A549 (cell line): Measurements from ENCODE around the gene CPPED1. TPM values are rescaled to one million over a fixed set of nuclear protein-coding genes. Genes with fewer than 3 reads are reported as not detected.

ENCODE experiments used
- ATAC-seq, 2 experiments: fragments of 200-7000 bp in 1 of 2; fragments of >200 bp in 1 of 2; cut with Nextera tagmentation in 1 of 2; cut with Tn5 transposase in 1 of 2; 3 replicates each; pipeline versions ENCODE4 v1.8.0 to v1.9.1; 2018 to 2020; ENCODE audit warnings: mild to moderate bottlenecking in 1 of 2, moderate library complexity in 1 of 2
- CTCF ChIA-PET: fragments of 300-600 bp; sonication (Branson Sonifier 250); formaldehyde crosslinking; extraction: SDS; loops from one replicate; lab custom pipeline; 2021; ENCODE audit warnings: antibody characterized with exemption, inconsistent platforms; lab: Yijun Ruan, JAX
- POLR2A ChIA-PET: fragments of 350-600 bp; formaldehyde crosslinking; extraction: SDS; loops from one replicate; lab custom pipeline; 2021; ENCODE audit warnings: antibody characterized with exemption, inconsistent platforms; lab: Yijun Ruan, JAX
- DNase-seq, 2 experiments: peaks; one replicate each; pipeline versions ENCODE4 v3.0.0 to v3.0.0-alpha.2; 2011 to 2016; ENCODE audit warnings: low read depth in 1 of 2, low spot score in 1 of 2
- FAIRE-seq: peaks from 2 replicates; lab custom pipeline; 2011; peaks lifted over from hg19 to GRCh38; lab: Jason Lieb, UNC
- H3K27ac ChIP-seq, 2 experiments: fragments of >200 bp; sonication (Bioruptor Twin); formaldehyde crosslinking; 3 replicates each; pipeline ENCODE4 v1.5.1; 2016 to 2017
- H3K4me1 ChIP-seq: fragments of >200 bp; sonication (Bioruptor Twin); formaldehyde crosslinking; 3 replicates; pipeline ENCODE4 v1.6.1; 2016
- H3K4me2 ChIP-seq: fragments of >200 bp; sonication (Bioruptor Twin); formaldehyde crosslinking; 3 replicates; pipeline ENCODE4 v1.6.1; 2016
- H3K4me3 ChIP-seq: fragments of >200 bp; sonication (Bioruptor Twin); formaldehyde crosslinking; 3 replicates; pipeline ENCODE4 v1.5.1; 2016
- H3K9me3 ChIP-seq: fragments of >200 bp; sonication (Bioruptor Twin); formaldehyde crosslinking; 3 replicates; pipeline ENCODE4 v1.6.1; 2016
- ATOH8 ChIP-seq: fragments of 250-450 bp; sonication (Bioruptor Pico); IDR thresholded peaks from 2 replicates; pipeline ENCODE4 v1.5.0; 2020; ENCODE audit warnings: low read depth, mild to moderate bottlenecking, moderate library complexity
- BCL3 ChIP-seq: fragments of >200 bp; sonication (Bioruptor Twin); formaldehyde crosslinking; IDR thresholded peaks from 3 replicates; pipeline ENCODE4 v1.6.1; 2016
- CBX8 ChIP-seq: fragments of 200-600 bp; sonication (generic); IDR thresholded peaks from 2 replicates; pipeline ENCODE4 v1.6.1; 2016
- EHMT2 ChIP-seq: fragments of 200-600 bp; sonication (generic); IDR thresholded peaks from 2 replicates; pipeline ENCODE4 v1.6.1; 2016; ENCODE audit warnings: antibody characterized with exemption, low read depth, mild to moderate bottlenecking, moderate library complexity
- EP300 ChIP-seq, 2 experiments: fragments of >200 bp; sonication (Bioruptor Twin); formaldehyde crosslinking; IDR thresholded peaks; 2 replicates in 1 of 2; 3 replicates in 1 of 2; pipeline ENCODE4 v1.6.1; 2016 to 2017
- ESRRA ChIP-seq: fragments of 150-350 bp; IDR thresholded peaks from 2 replicates; pipeline ENCODE4 v1.6.1; 2014; ENCODE audit warnings: mild to moderate bottlenecking, low read length, borderline replicate concordance
- FOXS1 ChIP-seq: fragments of 250-450 bp; sonication (Bioruptor Pico); IDR thresholded peaks from 2 replicates; pipeline ENCODE4 v1.5.0; 2020; ENCODE audit warnings: mild to moderate bottlenecking, moderate library complexity
- HMGXB4 ChIP-seq: fragments of 250-450 bp; sonication (Bioruptor Pico); IDR thresholded peaks from 2 replicates; pipeline ENCODE4 v1.5.0; 2021; ENCODE audit warnings: mild to moderate bottlenecking, moderate library complexity, borderline replicate concordance
- KDM1A ChIP-seq: fragments of 200-600 bp; sonication (generic); IDR thresholded peaks from 2 replicates; pipeline ENCODE4 v1.6.1; 2016; ENCODE audit warnings: low read depth, mild to moderate bottlenecking
- KDM5A ChIP-seq: fragments of 200-600 bp; sonication (generic); IDR thresholded peaks from 2 replicates; pipeline ENCODE4 v1.6.1; 2016; ENCODE audit warnings: antibody characterized with exemption, mild to moderate bottlenecking
- MAX ChIP-seq: IDR thresholded peaks from 2 replicates; pipeline ENCODE4 v1.6.1; 2012
- NPAS2 ChIP-seq: fragments of 250-450 bp; sonication (Bioruptor Pico); IDR thresholded peaks from 2 replicates; pipeline ENCODE4 v1.8.0; 2022; ENCODE audit warnings: mild to moderate bottlenecking, moderate library complexity, borderline replicate concordance
- PBX3 ChIP-seq: IDR thresholded peaks from 2 replicates; pipeline ENCODE4 v1.6.1; 2012
- POLR2A ChIP-seq: IDR thresholded peaks from 2 replicates; pipeline ENCODE4 v1.6.1; 2012; ENCODE audit warnings: mild to moderate bottlenecking, low read length
- POLR2AphosphoS2 ChIP-seq: conservative IDR thresholded peaks from 2 replicates; pipeline ENCODE4 v1.6.1; 2012; ENCODE audit warnings: low read length, improper control_type of control experiment, inconsistent platforms
- RAD21 ChIP-seq, 2 experiments: fragments of >200 bp in 1 of 2; sonication (Bioruptor Twin) in 1 of 2; formaldehyde crosslinking in 1 of 2; IDR thresholded peaks in 1 of 2; conservative IDR thresholded peaks in 1 of 2; 2 replicates in 1 of 2; 3 replicates in 1 of 2; pipeline ENCODE4 v1.6.1; 2012 to 2018; ENCODE audit warnings: inconsistent platforms in 1 of 2
- RFX5 ChIP-seq: fragments of 450-650 bp; IDR thresholded peaks from 2 replicates; pipeline ENCODE4 v1.7.1; 2014; ENCODE audit warnings: antibody characterized with exemption, mild to moderate bottlenecking, moderate library complexity
- SMC3 ChIP-seq: fragments of >200 bp; sonication (Bioruptor Twin); formaldehyde crosslinking; IDR thresholded peaks from 3 replicates; pipeline ENCODE4 v1.6.1; 2018; ENCODE audit warnings: inconsistent platforms
- WGBS: methylation state at CpG from one replicate; pipeline ENCODE4 v1.1.6; 2017; ENCODE audit errors: missing lambda C conversion rate; 5-methylcytosine and 5-hydroxymethylcytosine counted together
- polyA plus RNA-seq, 4 experiments: library from polyadenylated mRNA; depleted of rRNA in 3 of 4; stranded (reverse); fragments of >200 nt; fragmentation: RNase III in 1 of 4; extraction: RNeasy Plus Mini Kit Qiagen cat#74134 plus additional on column Dnase treatment in 1 of 4; gene quantifications; 2 replicates in 3 of 4; 3 replicates in 1 of 4; pipeline ENCODE4 v1.2.3, GENCODE V29; 2011 to 2017

Gene CPPED1
- polyA plus RNA-seq, 2 of the 4 experiments (the other 2 are of a cell fraction), result 16.1 to 30.5 TPM

- ChIA-PET CTCF (no interaction called here), POLR2A (no interaction called here)
- no peak for ATAC-seq
- Histone ChIP-seq H3K4me3 (no peak overlapping the region), H3K27ac (no peak overlapping the region), H3K9me3 (no peaks in the 10 kb centered on the region), H3K4me2 (no peak overlapping the region), H3K4me1 (peaks cover 6% of the 10 kb centered on the region; the same call in 1 of the 3 replicates)
- no peak for FAIRE-seq
- no peak for TF ChIP-seq FOXS1
- no peak for TF ChIP-seq SMC3
- no peak for TF ChIP-seq EHMT2
- no peak for TF ChIP-seq CBX8
- no peak for TF ChIP-seq EP300 (IDR thresholded peaks at IDR 0.05)
- TF ChIP-seq POLR2A, result no peak
- TF ChIP-seq RAD21 (conservative IDR thresholded peaks at IDR 0.05 in 1 of 2, IDR thresholded peaks at IDR 0.05 in 1 of 2), result no peak
- TF ChIP-seq BCL3, result no peak
- TF ChIP-seq KDM5A, result no peak
- WGBS, result 86% methylated on average over 11 of the region's 11 CpGs
- DNase-seq, result no peak
Measured at GRCh38 chr16:12682432-12683165, 121.1 kb downstream of the CPPED1 start.

- no peak for TF ChIP-seq KDM1A
- TF ChIP-seq ATOH8 (CRISPR knock-in tag), result no peak
- TF ChIP-seq PBX3, result no peak
- TF ChIP-seq NPAS2 (CRISPR knock-in tag), result no peak
- no peak for TF ChIP-seq MAX
- Histone ChIP-seq H3K4me3 (no peak overlapping the region), H3K27ac (no peak overlapping the region), H3K4me2 (no peak overlapping the region), H3K9me3 (no peaks in the 10 kb centered on the region), H3K4me1 (peaks cover 6% of the 10 kb centered on the region; the same call in 1 of the 3 replicates)
- no peak for FAIRE-seq
- no peak for ATAC-seq
- DNase-seq, result no peak
- WGBS, result 80% methylated on average over 7 of the region's 7 CpGs
- CTCF ChIA-PET, result no interaction called here
- POLR2A ChIA-PET, result no interaction called here
Measured at GRCh38 chr16:12681653-12682052, 122.0 kb downstream of the CPPED1 start.

- no peak overlapping the region for H3K27ac ChIP-seq
- ChIA-PET POLR2A (no interaction called here), CTCF (interaction anchor here (1.3 kb wide), 1 partner anchor 93 kb away, joined by 3 read pairs; no protein-coding TSS in a partner anchor)
- FAIRE-seq (no peak), DNase-seq (no peak), ATAC-seq (no peak)
- H3K4me3 ChIP-seq, result no peak overlapping the region
- peaks cover 14% of the 10 kb centered on the region; the same call in 2 of the 3 replicates for H3K4me1 ChIP-seq
- no peak overlapping the region for H3K4me2 ChIP-seq
- H3K9me3 ChIP-seq, result no peaks in the 10 kb centered on the region
- 65% methylated on average over 2 of the region's 2 CpGs for WGBS
- TF ChIP-seq HMGXB4 (CRISPR knock-in tag), result no peak
- no peak for TF ChIP-seq RFX5
- no peak for TF ChIP-seq ESRRA
- TF ChIP-seq ATOH8 (CRISPR knock-in tag), result no peak
- TF ChIP-seq POLR2AphosphoS2, result no peak
Measured at GRCh38 chr16:12680531-12680930, 123.2 kb downstream of the CPPED1 start.
